GM12875 (cell line): ENCODE measurements around the gene SPATA33.

Experiments used
- H3K4me3 ChIP-seq: one replicate; pipeline ENCODE4 v1.5.1; 2011; ENCODE audit warnings: low read depth, low read length, control low read depth
- TF ChIP-seq, protein P1 (sequence below): IDR thresholded peaks from 2 replicates; pipeline ENCODE4 v1.5.1; 2011; ENCODE audit warnings: low read depth, mild to moderate bottlenecking, control low read depth, inconsistent platforms, low read length, moderate library complexity, borderline replicate concordance; ENCODE audit not compliant: insufficient read depth

The SPATA33 gene

DNA sequence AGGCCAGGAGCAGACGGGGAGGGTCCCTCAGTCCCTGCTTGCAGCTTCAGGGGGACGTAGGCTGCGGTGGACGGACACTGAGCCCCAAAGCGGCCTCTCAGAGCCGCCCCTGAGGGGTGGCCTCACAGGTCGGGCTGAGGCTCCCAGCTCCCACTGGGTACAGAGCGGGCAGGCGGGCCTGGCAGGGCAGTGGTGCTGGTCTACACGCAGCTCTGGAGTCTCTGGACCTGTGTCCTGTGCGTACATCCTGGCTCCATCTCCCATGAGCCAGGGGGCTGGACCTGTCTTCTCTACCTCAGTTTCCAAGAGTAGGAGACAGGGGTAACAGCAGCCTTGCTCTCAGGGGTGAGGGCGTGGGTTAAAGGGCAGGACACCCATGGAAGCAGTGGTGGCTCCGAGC is 42.5 kb upstream of the SPATA33 start:
- no peak overlapping the region for H3K4me3 ChIP-seq
- TF ChIP-seq, protein P1, sequence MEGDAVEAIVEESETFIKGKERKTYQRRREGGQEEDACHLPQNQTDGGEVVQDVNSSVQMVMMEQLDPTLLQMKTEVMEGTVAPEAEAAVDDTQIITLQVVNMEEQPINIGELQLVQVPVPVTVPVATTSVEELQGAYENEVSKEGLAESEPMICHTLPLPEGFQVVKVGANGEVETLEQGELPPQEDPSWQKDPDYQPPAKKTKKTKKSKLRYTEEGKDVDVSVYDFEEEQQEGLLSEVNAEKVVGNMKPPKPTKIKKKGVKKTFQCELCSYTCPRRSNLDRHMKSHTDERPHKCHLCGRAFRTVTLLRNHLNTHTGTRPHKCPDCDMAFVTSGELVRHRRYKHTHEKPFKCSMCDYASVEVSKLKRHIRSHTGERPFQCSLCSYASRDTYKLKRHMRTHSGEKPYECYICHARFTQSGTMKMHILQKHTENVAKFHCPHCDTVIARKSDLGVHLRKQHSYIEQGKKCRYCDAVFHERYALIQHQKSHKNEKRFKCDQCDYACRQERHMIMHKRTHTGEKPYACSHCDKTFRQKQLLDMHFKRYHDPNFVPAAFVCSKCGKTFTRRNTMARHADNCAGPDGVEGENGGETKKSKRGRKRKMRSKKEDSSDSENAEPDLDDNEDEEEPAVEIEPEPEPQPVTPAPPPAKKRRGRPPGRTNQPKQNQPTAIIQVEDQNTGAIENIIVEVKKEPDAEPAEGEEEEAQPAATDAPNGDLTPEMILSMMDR, result no peak

DNA sequence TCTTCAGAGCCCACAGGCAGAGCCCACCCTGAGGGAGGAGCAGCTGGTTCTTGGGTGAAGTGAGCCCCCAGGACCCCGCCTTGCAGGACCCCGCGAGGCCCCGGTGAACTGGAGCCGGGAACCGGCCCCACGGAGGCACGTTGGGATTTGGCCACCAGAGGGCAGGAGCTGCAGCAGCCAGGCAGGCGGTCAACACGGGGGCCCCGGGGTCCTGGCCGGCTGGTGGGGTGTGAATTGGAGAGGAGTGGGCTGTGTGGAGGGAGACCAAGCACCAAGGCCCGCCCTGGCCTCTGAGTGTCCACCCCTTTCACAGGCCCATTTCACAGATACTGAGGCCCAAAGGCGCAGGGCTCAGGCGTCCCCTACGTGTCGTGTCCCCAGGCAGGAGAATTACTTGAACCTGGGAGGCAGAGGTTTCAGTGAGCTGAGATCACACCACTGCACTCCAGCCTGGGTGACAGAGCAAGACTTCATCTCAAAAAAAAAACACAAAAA is 42.0 kb upstream of the SPATA33 start:
- no peak overlapping the region for H3K4me3 ChIP-seq
- TF ChIP-seq, protein P1, result peak; percentile 78

DNA sequence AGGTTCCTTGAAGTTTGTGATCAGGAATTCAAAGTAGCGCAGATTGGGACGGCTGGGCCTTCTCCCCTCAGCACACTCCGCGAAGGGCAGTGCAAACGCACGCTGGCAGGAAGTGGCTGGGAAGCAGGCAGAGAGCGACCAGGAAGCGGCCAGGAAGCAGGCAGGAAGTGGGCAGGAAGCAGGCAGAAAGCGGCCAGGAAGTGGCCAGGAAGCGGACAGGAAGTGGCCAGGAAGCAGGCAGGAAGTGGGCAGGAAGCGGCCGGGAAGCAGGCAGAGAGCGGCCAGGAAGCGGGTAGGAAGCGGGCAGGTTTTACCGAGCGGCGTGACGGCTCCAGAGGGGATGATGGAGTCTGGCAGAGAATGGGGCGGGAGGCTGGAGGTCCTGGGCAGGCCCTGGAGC is 41.0 kb upstream of the SPATA33 start:
- no peak overlapping the region for H3K4me3 ChIP-seq
- TF ChIP-seq, protein P1, result no peak

DNA sequence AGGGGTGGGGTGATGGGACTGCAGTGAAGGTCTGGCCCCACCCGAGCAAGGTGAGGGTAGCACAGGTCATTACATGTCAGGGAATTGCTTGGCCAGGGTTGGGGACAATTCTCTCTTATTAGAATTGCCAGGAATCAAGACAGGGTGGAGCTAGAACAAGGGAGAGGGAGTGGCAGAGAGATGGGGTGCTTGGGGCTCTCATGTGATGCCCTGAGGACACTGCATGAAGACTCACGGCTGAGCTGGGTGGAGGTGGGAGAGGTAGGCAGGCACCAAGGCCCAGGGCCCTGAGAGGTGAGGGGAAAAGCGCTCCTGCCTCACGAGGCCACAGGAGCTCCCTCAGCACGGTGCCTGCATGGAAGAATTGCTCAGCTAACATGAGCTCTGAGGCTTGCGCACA is 40.6 kb upstream of the SPATA33 start:
- TF ChIP-seq, protein P1, result no peak
- no peak overlapping the region for H3K4me3 ChIP-seq

DNA sequence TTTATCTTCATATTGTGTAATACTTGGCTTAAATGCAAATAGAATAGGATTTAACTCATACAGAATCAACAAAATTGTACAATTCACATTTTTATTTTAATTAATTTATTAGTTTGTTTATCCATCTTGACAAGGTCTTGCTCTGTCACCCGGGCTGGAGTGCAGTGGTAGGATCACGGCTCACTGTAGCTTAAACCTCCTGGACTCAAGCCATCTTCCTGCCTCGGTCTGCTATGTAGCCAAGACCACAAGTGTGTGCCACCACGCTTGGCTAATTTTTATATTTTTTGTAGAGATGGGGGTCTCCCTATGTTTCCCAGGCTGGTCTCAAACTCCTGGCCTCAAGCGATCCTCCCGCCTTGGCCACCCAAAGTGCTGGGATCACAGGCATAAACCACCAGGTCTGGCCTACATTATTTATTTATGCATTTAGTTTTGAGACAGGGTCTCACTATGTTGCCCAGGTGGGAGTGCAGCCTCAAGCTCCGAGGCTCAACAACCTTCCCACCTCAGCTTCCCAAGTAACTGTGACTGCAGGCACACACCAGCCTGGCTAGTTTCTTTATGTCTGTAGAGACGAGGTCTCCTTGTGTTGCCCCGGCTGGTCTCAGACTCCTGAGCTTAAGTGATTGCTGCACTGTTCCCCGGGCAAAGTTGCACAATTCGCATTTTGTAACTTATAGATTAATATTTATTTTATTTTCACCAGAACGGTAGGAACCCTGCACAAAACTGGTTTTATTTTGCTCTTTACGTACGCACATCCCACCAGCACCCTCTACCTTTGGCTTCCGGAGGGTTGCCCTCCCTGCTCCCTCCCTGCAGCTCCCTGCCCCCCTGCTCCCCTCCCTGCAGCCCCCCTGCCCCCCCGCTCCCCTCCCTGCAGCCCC is 39.3 kb upstream of the SPATA33 start:
- TF ChIP-seq, protein P1, result no peak

DNA sequence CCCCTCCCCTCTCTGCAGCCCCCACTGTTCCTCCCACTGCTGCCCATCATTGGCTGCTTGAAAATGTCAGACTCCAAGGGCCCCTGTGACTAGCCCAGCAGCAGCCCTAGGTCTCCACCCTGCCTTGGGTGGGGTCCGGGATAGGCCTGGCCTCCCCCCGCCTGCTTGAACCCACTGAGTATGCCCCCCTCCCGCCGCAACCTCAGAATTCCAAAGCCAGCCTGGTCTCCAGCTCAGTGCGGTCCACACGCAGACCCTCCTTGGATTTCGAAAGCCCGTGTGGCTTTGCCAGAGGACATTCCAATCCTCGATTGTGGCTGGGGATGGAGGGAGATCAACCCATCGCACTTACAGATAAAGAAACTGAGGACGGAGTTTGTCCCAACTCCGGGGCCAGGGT is 37.8 kb upstream of the SPATA33 start:
- TF ChIP-seq, protein P1, result no peak
- no peak overlapping the region for H3K4me3 ChIP-seq

More for the DNA sequence above, 39.3 kb upstream of the SPATA33 start:
- no peak overlapping the region for H3K4me3 ChIP-seq

DNA sequence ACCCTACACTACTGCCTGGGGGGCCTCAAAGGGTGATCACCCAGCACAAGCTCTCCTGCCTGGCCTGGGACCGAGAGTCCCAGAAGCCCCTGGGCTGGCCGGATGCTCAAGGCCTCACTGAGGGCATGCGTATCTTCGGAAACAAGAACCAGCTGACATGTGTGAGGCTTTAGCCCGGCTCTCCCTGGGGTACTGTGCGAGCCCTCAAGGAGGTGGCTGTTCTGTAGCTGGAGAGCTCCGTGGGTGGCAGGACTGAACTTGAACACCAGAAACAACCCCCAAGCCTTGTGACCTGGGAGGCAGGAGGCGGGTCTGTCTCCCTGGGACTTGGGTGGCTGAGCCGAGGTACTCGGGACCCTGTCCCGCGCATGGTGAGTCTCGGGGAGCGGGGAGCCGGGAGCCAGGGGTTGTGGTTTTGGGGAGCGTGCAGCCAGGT is 37.2 kb upstream of the SPATA33 start:
- no peak overlapping the region for H3K4me3 ChIP-seq
- TF ChIP-seq, protein P1, result no peak
